SK-N-SH (cell line): ENCODE results near the gene MYLIP. TPM values are rescaled to one million over a fixed set of nuclear protein-coding genes. Genes with fewer than 3 reads are reported as not detected.

Source experiments
- CTCF ChIA-PET: fragments of 300-600, 350-600 bp; formaldehyde crosslinking; extraction: SDS; loops from one replicate; lab custom pipeline; 2021; lab: Yijun Ruan, JAX
- POLR2A ChIA-PET: fragments of 350-600 bp; sonication (Branson Sonifier 250); formaldehyde crosslinking; extraction: SDS; loops from one replicate; lab custom pipeline; 2020; ENCODE audit warnings: antibody characterized with exemption, inconsistent platforms; lab: Yijun Ruan, JAX
- DNase-seq: peaks from one replicate; pipeline ENCODE4 v3.0.0; 2012
- H2AFZ ChIP-seq: fragments of 200-600 bp; sonication (generic); 2 replicates; pipeline ENCODE4 v1.8.1; 2016; ENCODE audit warnings: antibody characterized with exemption, mild to moderate bottlenecking, low read depth
- H3F3A ChIP-seq: fragments of 200-600 bp; sonication (generic); replicated peaks from 2 replicates; pipeline ENCODE3; 2016; ENCODE audit warnings: antibody characterized with exemption, mild to moderate bottlenecking; ENCODE audit not compliant: insufficient read depth
- H3K27ac ChIP-seq, 2 experiments: fragments of 200-500 bp in 1 of 2; fragments of 200-600 bp in 1 of 2; sonication (Bioruptor generic) in 1 of 2; sonication (generic), shearing (Covaris generic) in 1 of 2; 2 replicates each; pipeline versions ENCODE4 v1.5.1 to v1.6.1; 2014 to 2016; ENCODE audit warnings: low read depth in 2 of 2, inconsistent platforms in 1 of 2, low read length in 1 of 2, mild to moderate bottlenecking in 1 of 2, mixed read lengths in 1 of 2
- H3K27me3 ChIP-seq: fragments of 200-600 bp; sonication (generic), shearing (Covaris generic); 2 replicates; pipeline ENCODE4 v1.6.1; 2016; ENCODE audit warnings: mixed run types; ENCODE audit not compliant: insufficient read depth
- H3K36me3 ChIP-seq, 2 experiments: fragments of 200-500 bp in 1 of 2; fragments of 200-600 bp in 1 of 2; sonication (Bioruptor generic) in 1 of 2; sonication (generic) in 1 of 2; replicated peaks in 1 of 2; 2 replicates each; pipeline versions ENCODE3 to v1.5.1; 2014 to 2016; ENCODE audit warnings: low read length in 1 of 2, mild to moderate bottlenecking in 1 of 2; ENCODE audit not compliant: insufficient read depth in 2 of 2, control insufficient read depth in 1 of 2
- H3K4me1 ChIP-seq, 2 experiments: fragments of 200-500 bp in 1 of 2; fragments of 200-600 bp in 1 of 2; sonication (Bioruptor generic) in 1 of 2; sonication (generic), shearing (Covaris generic) in 1 of 2; 2 replicates each; pipeline versions ENCODE4 v1.5.1 to v1.6.1; 2014 to 2016; ENCODE audit warnings: low read depth in 1 of 2, low read length in 1 of 2, mixed run types in 1 of 2; ENCODE audit not compliant: insufficient read depth in 2 of 2, control insufficient read depth in 1 of 2
- H3K4me2 ChIP-seq: fragments of 200-600 bp; sonication (generic), shearing (Covaris generic); 2 replicates; pipeline ENCODE4 v1.6.1; 2017; ENCODE audit warnings: mixed run types
- H3K4me3 ChIP-seq, 2 experiments: fragments of 200-500 bp in 1 of 2; fragments of 200-600 bp in 1 of 2; sonication (Bioruptor generic) in 1 of 2; sonication (generic), shearing (Covaris generic) in 1 of 2; 2 replicates each; pipeline versions ENCODE4 v1.5.1 to v1.8.1; 2014 to 2016; ENCODE audit warnings: low read depth in 2 of 2, inconsistent platforms in 1 of 2, low read length in 1 of 2, mild to moderate bottlenecking in 1 of 2, mixed read lengths in 1 of 2, moderate library complexity in 1 of 2
- H3K79me2 ChIP-seq: fragments of 200-600 bp; sonication (generic); 2 replicates; pipeline ENCODE4 v1.8.1; 2017; ENCODE audit warnings: mild to moderate bottlenecking; ENCODE audit not compliant: insufficient read depth
- H3K9ac ChIP-seq: fragments of 200-600 bp; sonication (generic); 2 replicates; pipeline ENCODE4 v1.6.1; 2017; ENCODE audit warnings: mixed run types
- H3K9me2 ChIP-seq: fragments of 200-600 bp; sonication (generic); 2 replicates; pipeline ENCODE4 v1.6.1; 2017; ENCODE audit warnings: mixed run types
- H3K9me3 ChIP-seq: fragments of 200-600 bp; sonication (generic); 2 replicates; pipeline ENCODE4 v1.6.1; 2017; ENCODE audit warnings: mixed run types, mild to moderate bottlenecking, moderate library complexity
- H4K20me1 ChIP-seq: fragments of 200-600 bp; sonication (generic); 2 replicates; pipeline ENCODE4 v1.6.1; 2017; ENCODE audit warnings: mild to moderate bottlenecking, mixed run types; ENCODE audit not compliant: insufficient read depth
- NRF1 ChIP-seq: IDR thresholded peaks from 2 replicates; pipeline ENCODE4 v1.6.1; 2012; ENCODE audit warnings: low read depth, mild to moderate bottlenecking, low read length
- POLR2AphosphoS5 ChIP-seq: IDR thresholded peaks from 2 replicates; pipeline ENCODE4 v1.6.1; 2012; ENCODE audit warnings: low read depth, low read length
- REST ChIP-seq: IDR thresholded peaks from 2 replicates; pipeline ENCODE4 v1.6.1; 2012; ENCODE audit warnings: mild to moderate bottlenecking, low read depth, low read length, moderate library complexity
- RXRA ChIP-seq: IDR thresholded peaks from 2 replicates; pipeline ENCODE4 v1.4.0; 2012; ENCODE audit warnings: low read depth, mild to moderate bottlenecking, borderline replicate concordance
- SMC3 ChIP-seq: IDR thresholded peaks from 2 replicates; pipeline ENCODE4 v1.6.1; 2012; ENCODE audit warnings: low read depth, low read length, improper control_type of control experiment
- TAF1 ChIP-seq: IDR thresholded peaks from 2 replicates; pipeline ENCODE4 v1.6.1; 2012; ENCODE audit warnings: low read depth, mild to moderate bottlenecking, low read length, moderate library complexity, borderline replicate concordance
- TCF12 ChIP-seq: IDR thresholded peaks from 2 replicates; pipeline ENCODE4 v1.4.0; 2012
- WGBS: methylation state at CpG from one replicate; pipeline ENCODE4 v1.1.6; 2017; ENCODE audit warnings: low lambda C conversion rate; 5-methylcytosine and 5-hydroxymethylcytosine counted together
- polyA plus RNA-seq, 3 experiments: library from polyadenylated mRNA; depleted of rRNA; stranded (reverse); fragments of >200 nt; gene quantifications; 2 replicates each; pipeline ENCODE4 v1.2.3, GENCODE V29; 2012
- TF ChIP-seq, protein P1 (sequence below): IDR thresholded peaks from 2 replicates; pipeline ENCODE4 v1.4.0; 2012; ENCODE audit warnings: low read depth, borderline replicate concordance
- TF ChIP-seq, protein P2 (sequence below): fragments of 150-350 bp; IDR thresholded peaks from 2 replicates; pipeline ENCODE4 v1.6.1; 2017; ENCODE audit warnings: antibody characterized with exemption, low read length, low read depth, borderline replicate concordance

MYLIP gene
- polyA plus RNA-seq, 1 of the 3 experiments (the other 2 are of a cell fraction) = 3.1 TPM

- 27% methylated on average over 4 of the region's 4 CpGs for WGBS
- ChIA-PET CTCF (interaction anchor here (0.6 to 2.3 kb wide), 10 partner anchors 11 to 475 kb away, joined by 3 to 13 read pairs (median 4); partner anchors contain the start of gene MYLIP), POLR2A (no interaction called here)
Measured at GRCh38 chr6:16166871-16167608, 38.2 kb downstream of the MYLIP start.

More at GRCh38 chr6:16166871-16167608, 38.2 kb downstream of the MYLIP start:
- H3K9me2 ChIP-seq = no peaks in the 10 kb centered on the region
- H3K79me2 ChIP-seq = no peaks in the 10 kb centered on the region
- no peaks in the 10 kb centered on the region for H3F3A ChIP-seq
- no peaks in the 10 kb centered on the region for H3K27me3 ChIP-seq
- H3K9me3 ChIP-seq = no peaks in the 10 kb centered on the region
- no peak overlapping the region for H3K27ac ChIP-seq
- no peaks in the 10 kb centered on the region for H3K36me3 ChIP-seq
- H2AFZ ChIP-seq = no peak overlapping the region
- H4K20me1 ChIP-seq = no peaks in the 10 kb centered on the region
- no peak overlapping the region for H3K9ac ChIP-seq
- H3K4me2 ChIP-seq = no peak overlapping the region
- DNase-seq = no peak
- H3K4me1 ChIP-seq = no peaks in the 10 kb centered on the region; a peak in 1 of 4 replicates
- TF ChIP-seq RXRA (no peak), REST (no peak), POLR2AphosphoS5 (no peak), TCF12 (no peak), SMC3 (no peak), TAF1 (no peak), NRF1 (no peak)
- TF ChIP-seq, protein P1, sequence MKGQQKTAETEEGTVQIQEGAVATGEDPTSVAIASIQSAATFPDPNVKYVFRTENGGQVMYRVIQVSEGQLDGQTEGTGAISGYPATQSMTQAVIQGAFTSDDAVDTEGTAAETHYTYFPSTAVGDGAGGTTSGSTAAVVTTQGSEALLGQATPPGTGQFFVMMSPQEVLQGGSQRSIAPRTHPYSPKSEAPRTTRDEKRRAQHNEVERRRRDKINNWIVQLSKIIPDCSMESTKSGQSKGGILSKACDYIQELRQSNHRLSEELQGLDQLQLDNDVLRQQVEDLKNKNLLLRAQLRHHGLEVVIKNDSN = no peak
- TF ChIP-seq, protein P2, sequence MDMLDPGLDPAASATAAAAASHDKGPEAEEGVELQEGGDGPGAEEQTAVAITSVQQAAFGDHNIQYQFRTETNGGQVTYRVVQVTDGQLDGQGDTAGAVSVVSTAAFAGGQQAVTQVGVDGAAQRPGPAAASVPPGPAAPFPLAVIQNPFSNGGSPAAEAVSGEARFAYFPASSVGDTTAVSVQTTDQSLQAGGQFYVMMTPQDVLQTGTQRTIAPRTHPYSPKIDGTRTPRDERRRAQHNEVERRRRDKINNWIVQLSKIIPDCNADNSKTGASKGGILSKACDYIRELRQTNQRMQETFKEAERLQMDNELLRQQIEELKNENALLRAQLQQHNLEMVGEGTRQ = no peak
- no peak overlapping the region for H3K4me3 ChIP-seq
